CD4-positive, alpha-beta T cell (primary cell): ENCODE results near the gene ZNF280D. TPM values are rescaled to one million over a fixed set of nuclear protein-coding genes. Genes with fewer than 3 reads are reported as not detected.

ENCODE experiments used
- ATAC-seq: fragments of 200-7000 bp; cut with Tn5 transposase; one replicate; pipeline ENCODE4 v1.10.0; 2022; ENCODE audit warnings: mild to moderate bottlenecking; ENCODE audit not compliant: poor library complexity
- CTCF ChIA-PET: fragments of 350-600 bp; sonication (Branson Sonifier 250); formaldehyde crosslinking; loops from one replicate; lab custom pipeline; 2021; ENCODE audit warnings: antibody characterized with exemption, inconsistent platforms; lab: Charles Lee
- POLR2A ChIA-PET: fragments of 350-600 bp; sonication (Branson Sonifier 250); formaldehyde crosslinking; loops from one replicate; lab custom pipeline; 2021; ENCODE audit warnings: antibody characterized with exemption, inconsistent platforms; lab: Charles Lee
- DNase-seq, 14 experiments: peaks; one replicate each; pipeline ENCODE4 v3.0.0-alpha.2; 2013 to 2020; ENCODE audit warnings: mixed read lengths in 2 of 14
- H3K27ac ChIP-seq, 2 donors: one replicate each; pipeline versions ENCODE4 v1.5.1 to v1.7.0; 2013; ENCODE audit warnings: low read length in 2 of 2, low read depth in 1 of 2, mild to moderate bottlenecking in 1 of 2
- H3K27me3 ChIP-seq, 2 experiments: 1 replicate in 1 of 2; 2 replicates in 1 of 2; pipeline versions ENCODE4 v1.6.1 to v1.7.0; 2013; ENCODE audit warnings: low read length in 2 of 2, control low read depth in 1 of 2, mild to moderate bottlenecking in 1 of 2, moderate library complexity in 1 of 2; ENCODE audit not compliant: insufficient read depth in 2 of 2, control insufficient read depth in 1 of 2
- H3K36me3 ChIP-seq: one replicate; pipeline ENCODE4 v1.6.1; 2013; ENCODE audit warnings: low read length, control low read depth; ENCODE audit not compliant: insufficient read depth
- H3K4me1 ChIP-seq: one replicate; pipeline ENCODE4 v1.6.1; 2013; ENCODE audit warnings: low read length, control low read depth; ENCODE audit not compliant: insufficient read depth
- H3K4me3 ChIP-seq: one replicate; pipeline ENCODE4 v1.5.1; 2013; ENCODE audit warnings: mild to moderate bottlenecking, low read length, moderate library complexity
- H3K9me3 ChIP-seq, 2 experiments: 1 replicate in 1 of 2; 2 replicates in 1 of 2; pipeline versions ENCODE4 v1.6.1 to v1.7.0; 2013; ENCODE audit warnings: low read length in 2 of 2, mild to moderate bottlenecking in 2 of 2, control low read depth in 1 of 2, moderate library complexity in 1 of 2; ENCODE audit not compliant: control insufficient read depth in 1 of 2, insufficient read depth in 1 of 2
- H3K27ac Mint-ChIP-seq: one replicate; pipeline ENCODE4 v1.8.0; 2020; ENCODE audit warnings: mixed read lengths
- H3K27me3 Mint-ChIP-seq: one replicate; pipeline ENCODE4 v1.8.0; 2021; ENCODE audit warnings: mixed read lengths
- H3K36me3 Mint-ChIP-seq: one replicate; pipeline ENCODE4 v1.8.0; 2021; ENCODE audit warnings: low read depth, mixed read lengths
- H3K4me1 Mint-ChIP-seq: one replicate; pipeline ENCODE4 v1.8.0; 2021; ENCODE audit warnings: low read depth, mixed read lengths
- H3K4me3 Mint-ChIP-seq: one replicate; pipeline ENCODE4 v1.8.0; 2020; ENCODE audit warnings: mild to moderate bottlenecking, mixed read lengths
- H3K9me3 Mint-ChIP-seq: one replicate; pipeline ENCODE4 v1.8.0; 2020; ENCODE audit warnings: mixed read lengths
- intact Hi-C, 2 experiments: fragments of 100-400 bp; cut with DNase I in 1 of 2; cut with micrococcal nuclease in 1 of 2; formaldehyde crosslinking; loops; one replicate each; pipeline versions ENCODE4 v1.15.1 to v1.9.0; 2023 to 2025; cut with DNase I, micrococcal nuclease
- polyA plus RNA-seq, 2 donors: library from polyadenylated mRNA; unstranded; fragments of 120-200 nt; gene quantifications; one replicate each; pipeline ENCODE4 v1.2.1, GENCODE V29; 2013
- total RNA-seq, 174 experiments: library from RNA in 2 of 174; stranded (reverse) in 2 of 174; gene quantifications; one replicate each; pipeline ENCODE4 v1.2.3 and lab custom pipeline; 2021 to 2026
- TF ChIP-seq, protein P1 (sequence below): fragments of 200-600 bp; IDR thresholded peaks from one replicate; pipeline ENCODE4 v1.8.0; 2022; ENCODE audit warnings: antibody characterized with exemption, mild to moderate bottlenecking

ZNF280D gene, protein sequence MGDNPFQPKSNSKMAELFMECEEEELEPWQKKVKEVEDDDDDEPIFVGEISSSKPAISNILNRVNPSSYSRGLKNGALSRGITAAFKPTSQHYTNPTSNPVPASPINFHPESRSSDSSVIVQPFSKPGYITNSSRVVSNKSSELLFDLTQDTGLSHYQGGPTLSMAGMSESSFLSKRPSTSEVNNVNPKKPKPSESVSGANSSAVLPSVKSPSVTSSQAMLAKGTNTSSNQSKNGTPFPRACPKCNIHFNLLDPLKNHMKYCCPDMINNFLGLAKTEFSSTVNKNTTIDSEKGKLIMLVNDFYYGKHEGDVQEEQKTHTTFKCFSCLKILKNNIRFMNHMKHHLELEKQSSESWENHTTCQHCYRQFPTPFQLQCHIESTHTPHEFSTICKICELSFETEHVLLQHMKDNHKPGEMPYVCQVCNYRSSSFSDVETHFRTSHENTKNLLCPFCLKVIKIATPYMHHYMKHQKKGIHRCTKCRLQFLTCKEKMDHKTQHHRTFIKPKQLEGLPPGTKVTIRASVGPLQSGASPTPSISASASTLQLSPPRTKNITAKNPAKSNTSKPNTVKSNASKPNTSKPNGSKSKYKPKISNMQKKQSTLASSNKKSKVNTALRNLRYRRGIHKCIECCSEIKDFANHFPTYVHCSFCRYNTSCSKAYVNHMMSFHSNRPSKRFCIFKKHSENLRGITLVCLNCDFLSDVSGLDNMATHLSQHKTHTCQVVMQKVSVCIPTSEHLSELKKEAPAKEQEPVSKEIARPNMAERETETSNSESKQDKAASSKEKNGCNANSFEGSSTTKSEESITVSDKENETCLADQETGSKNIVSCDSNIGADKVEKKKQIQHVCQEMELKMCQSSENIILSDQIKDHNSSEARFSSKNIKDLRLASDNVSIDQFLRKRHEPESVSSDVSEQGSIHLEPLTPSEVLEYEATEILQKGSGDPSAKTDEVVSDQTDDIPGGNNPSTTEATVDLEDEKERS
- total RNA-seq: 10 to 100 TPM; 27.2 to 30.3 TPM
- 24.7 TPM for polyA plus RNA-seq (2013, experiment 1 of 2)
- 31.1 TPM for polyA plus RNA-seq (2013, experiment 2 of 2)
- total RNA-seq (lab: John Stamatoyannopoulos, UW): 4.0 to 42.3 (median 21.9) reads per million in 172 experiments

DNA sequence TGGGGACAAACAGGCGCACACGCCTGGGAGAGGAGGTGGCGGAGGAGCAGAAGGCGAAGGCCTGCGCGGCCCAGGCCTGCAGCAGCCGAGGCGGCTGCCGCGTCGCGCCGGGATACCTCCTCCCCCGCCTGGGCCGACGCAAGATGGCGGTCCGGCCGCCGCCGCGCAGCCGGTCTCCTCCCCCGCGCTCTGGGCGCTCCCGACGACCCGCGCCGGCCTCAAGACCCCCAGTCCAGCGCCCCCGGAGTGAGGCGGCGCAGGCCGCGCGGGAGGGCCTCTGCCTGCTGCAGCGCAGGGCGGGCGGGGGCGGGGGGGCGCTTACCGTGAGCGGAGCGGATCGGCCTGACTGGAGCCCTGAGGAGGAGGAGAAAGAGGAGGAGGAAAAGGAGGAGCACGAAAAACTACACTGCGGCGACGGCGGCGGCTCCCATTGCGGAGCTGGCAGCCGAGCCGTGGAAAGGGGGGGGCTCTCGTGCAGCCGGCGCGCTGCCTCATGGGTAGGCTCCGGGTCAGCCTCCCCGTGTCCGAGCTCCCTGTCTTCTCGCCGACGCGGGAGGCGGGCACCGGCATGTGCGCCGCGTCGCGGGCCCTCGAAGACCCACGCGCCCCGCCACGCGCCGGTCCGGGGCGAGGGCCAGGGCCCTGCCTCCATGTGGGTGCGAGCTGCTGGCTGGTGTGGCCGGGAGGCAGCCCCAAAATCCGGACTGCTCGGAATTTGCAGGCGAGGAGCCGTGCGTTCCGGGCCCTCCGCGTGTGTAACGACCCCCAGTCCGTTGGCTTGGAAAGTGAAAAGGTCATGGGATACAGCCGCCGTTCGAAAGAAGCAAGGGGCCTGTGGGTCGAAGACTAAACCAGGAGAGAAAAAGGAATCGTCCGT, at the start of gene ZNF280D:
Gene ZNF280D (minus strand): TSS at position 374 of the 877 bp plus-strand sequence. CDS start 26,400 bp downstream, outside the sequence.
- DNase-seq: peak; percentile 65 to 91 (median 74)
- H3K4me3 ChIP-seq: peak within 1 kb of the TSS; percentile 79
- no peaks in the 10 kb centered on the region for H3K36me3 ChIP-seq
- intact Hi-C loops: loop anchor here (2.0 to 10.0 kb wide), 5 partner anchors 154 to 971 kb away; partner anchors contain the start of genes POLR2M (in 1 of the 2), RFX7 (in 1 of the 2) and TCF12 (in 1 of the 2)
- Mint-ChIP-seq H3K4me1 (peaks cover 40% of the 10 kb centered on the region), H3K27ac (peak within 1 kb of the TSS; percentile 92), H3K27me3 (no peaks in the 10 kb centered on the region), H3K4me3 (peak within 1 kb of the TSS; percentile 89), H3K9me3 (no peaks in the 10 kb centered on the region), H3K36me3 (peaks cover 23% of the 10 kb centered on the region)
- H3K9me3 ChIP-seq: no peaks in the 10 kb centered on the region
- peak within 1 kb of the TSS in 1 of 2 donors; percentile 48 for H3K27ac ChIP-seq
- CTCF ChIA-PET: interaction anchor here (0.6 kb wide), 1 partner anchor 8 kb away, joined by 5 read pairs; no protein-coding TSS in a partner anchor
- H3K27me3 ChIP-seq: no peaks in the 10 kb centered on the region
- POLR2A ChIA-PET: interaction anchor here (0.6 to 2.1 kb wide), 12 partner anchors 9 to 1536 kb away, joined by 3 to 15 read pairs (median 4); partner anchors contain the start of genes POLR2M, RSL24D1 and TCF12
- TF ChIP-seq, protein P1, sequence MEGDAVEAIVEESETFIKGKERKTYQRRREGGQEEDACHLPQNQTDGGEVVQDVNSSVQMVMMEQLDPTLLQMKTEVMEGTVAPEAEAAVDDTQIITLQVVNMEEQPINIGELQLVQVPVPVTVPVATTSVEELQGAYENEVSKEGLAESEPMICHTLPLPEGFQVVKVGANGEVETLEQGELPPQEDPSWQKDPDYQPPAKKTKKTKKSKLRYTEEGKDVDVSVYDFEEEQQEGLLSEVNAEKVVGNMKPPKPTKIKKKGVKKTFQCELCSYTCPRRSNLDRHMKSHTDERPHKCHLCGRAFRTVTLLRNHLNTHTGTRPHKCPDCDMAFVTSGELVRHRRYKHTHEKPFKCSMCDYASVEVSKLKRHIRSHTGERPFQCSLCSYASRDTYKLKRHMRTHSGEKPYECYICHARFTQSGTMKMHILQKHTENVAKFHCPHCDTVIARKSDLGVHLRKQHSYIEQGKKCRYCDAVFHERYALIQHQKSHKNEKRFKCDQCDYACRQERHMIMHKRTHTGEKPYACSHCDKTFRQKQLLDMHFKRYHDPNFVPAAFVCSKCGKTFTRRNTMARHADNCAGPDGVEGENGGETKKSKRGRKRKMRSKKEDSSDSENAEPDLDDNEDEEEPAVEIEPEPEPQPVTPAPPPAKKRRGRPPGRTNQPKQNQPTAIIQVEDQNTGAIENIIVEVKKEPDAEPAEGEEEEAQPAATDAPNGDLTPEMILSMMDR: no peak
- H3K4me1 ChIP-seq: peaks cover 27% of the 10 kb centered on the region
- peak; percentile 87 for ATAC-seq

DNA sequence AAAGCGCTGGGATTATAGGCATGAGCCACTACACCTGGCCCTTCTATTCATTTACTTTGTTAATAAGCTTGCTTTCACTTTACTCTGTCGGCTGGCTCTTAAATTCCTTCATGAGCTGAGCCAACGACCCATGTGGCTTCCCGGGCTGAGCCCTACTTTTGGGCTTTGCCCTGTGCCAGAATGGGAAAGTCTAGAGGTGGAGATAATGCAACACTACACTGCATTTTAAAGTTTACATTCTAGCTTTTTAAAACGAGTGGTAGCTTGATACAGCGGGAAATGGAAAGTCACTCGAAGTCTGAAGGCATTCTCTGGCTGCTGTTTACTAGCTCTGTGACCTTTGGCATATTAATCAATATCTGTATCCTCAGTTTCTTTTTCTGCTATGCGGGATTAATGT, 49.0 kb upstream of the ZNF280D start:
- H3K4me1 ChIP-seq: no peaks in the 10 kb centered on the region
- no peaks in the 10 kb centered on the region for H3K9me3 Mint-ChIP-seq
- no peak overlapping the region for H3K4me3 Mint-ChIP-seq
- no peak for ATAC-seq
- ChIA-PET CTCF (no interaction called here), POLR2A (interaction anchor here (0.6 kb wide), 1 partner anchor 8 kb away, joined by 3 read pairs; no protein-coding TSS in a partner anchor)
- no peak overlapping the region for H3K27ac ChIP-seq
- no peaks in the 10 kb centered on the region for H3K27me3 ChIP-seq
- TF ChIP-seq, protein P1: no peak
- peaks cover 0 to 8% of the 10 kb centered on the region in 2 experiments for H3K9me3 ChIP-seq
- intact Hi-C loops: no loop called here
- peaks cover 18% of the 10 kb centered on the region for H3K27me3 Mint-ChIP-seq
- no peak overlapping the region for H3K27ac Mint-ChIP-seq
- no peaks in the 10 kb centered on the region for H3K36me3 ChIP-seq
- H3K36me3 Mint-ChIP-seq: no peaks in the 10 kb centered on the region
- H3K4me3 ChIP-seq: no peak overlapping the region
- no peaks in the 10 kb centered on the region for H3K4me1 Mint-ChIP-seq
- DNase-seq: no peak
